ENCODE results near the gene CUX1.

CUX1 gene

DNA sequence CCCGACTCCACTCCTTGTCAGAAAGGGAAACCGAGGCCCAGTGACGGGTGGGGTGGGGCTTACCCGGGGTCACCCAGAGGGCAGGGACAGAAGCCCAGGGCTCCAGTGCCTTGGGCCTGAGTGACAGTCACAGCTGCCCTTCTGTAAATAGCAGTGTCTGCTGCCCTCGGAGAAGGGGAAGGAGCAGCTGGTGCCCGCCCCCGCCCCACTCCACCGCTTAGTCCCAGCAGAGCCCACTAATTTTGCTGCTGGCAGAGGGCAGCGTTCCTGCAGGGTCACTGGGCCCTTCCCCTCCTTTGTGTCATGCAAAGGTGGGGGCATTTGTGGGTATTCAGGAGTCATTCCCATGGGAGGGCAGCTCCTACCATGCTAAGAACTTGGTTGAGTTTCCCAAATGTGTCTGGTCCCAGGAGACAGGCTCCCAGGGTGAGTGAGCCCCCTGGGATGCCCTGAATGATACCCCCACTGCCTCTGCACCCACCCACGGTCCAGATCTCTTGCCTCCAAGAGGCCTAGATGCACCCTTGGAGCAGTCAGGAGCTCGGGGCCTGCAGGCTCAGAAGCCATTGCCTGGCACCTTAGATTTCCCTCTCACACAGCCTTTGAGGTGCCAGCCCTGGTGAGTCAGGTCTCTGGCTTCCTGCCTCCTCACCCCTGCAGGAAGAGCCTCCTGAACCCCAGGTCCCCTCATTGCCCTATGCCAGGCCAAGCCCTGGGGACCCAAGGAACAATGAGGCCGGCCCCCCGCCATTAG, 486.4 kb downstream of the CUX1 start:
- Mint-ChIP-seq H3K27ac (peak overlapping the region; percentile 35), H3K9me3 (no peaks in the 10 kb centered on the region), H3K4me3 (no peak overlapping the region), H3K27me3 (no peaks in the 10 kb centered on the region), H3K4me1 (ENCODE audit: low read depth) (peaks cover 70% of the 10 kb centered on the region), H3K36me3 (ENCODE audit: low read depth) (peaks cover 51% of the 10 kb centered on the region)
- intact Hi-C loops (cut with micrococcal nuclease): no loop called here

DNA sequence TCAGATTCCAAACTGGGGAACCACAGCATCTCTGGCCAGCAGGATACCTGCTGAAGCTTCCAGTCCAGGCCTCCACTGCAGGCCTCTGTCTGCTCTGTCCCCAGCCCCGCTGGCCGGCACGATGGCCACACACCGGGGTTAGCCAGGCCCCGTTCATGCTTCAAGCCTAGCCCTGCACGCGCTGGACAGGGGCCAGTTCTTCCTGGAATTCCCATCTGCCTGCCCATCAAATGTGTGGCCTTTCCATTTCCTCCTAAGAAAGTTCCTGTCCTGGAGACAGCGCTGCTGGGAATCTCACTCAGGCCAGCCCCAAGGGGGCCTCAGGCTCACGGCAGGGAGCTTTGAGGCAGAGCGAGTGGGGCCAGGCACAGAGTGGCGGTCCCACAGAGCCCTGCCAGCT, 487.2 kb downstream of the CUX1 start:
- H3K4me1 Mint-ChIP-seq (ENCODE audit: low read depth): peaks cover 63% of the 10 kb centered on the region
- H3K4me3 Mint-ChIP-seq: no peak overlapping the region
- intact Hi-C loops (cut with micrococcal nuclease): no loop called here
- H3K27me3 Mint-ChIP-seq: no peaks in the 10 kb centered on the region
- H3K36me3 Mint-ChIP-seq (ENCODE audit: low read depth): peaks cover 59% of the 10 kb centered on the region
- H3K9me3 Mint-ChIP-seq: no peaks in the 10 kb centered on the region
- H3K27ac Mint-ChIP-seq: peak overlapping the region; percentile 12

DNA sequence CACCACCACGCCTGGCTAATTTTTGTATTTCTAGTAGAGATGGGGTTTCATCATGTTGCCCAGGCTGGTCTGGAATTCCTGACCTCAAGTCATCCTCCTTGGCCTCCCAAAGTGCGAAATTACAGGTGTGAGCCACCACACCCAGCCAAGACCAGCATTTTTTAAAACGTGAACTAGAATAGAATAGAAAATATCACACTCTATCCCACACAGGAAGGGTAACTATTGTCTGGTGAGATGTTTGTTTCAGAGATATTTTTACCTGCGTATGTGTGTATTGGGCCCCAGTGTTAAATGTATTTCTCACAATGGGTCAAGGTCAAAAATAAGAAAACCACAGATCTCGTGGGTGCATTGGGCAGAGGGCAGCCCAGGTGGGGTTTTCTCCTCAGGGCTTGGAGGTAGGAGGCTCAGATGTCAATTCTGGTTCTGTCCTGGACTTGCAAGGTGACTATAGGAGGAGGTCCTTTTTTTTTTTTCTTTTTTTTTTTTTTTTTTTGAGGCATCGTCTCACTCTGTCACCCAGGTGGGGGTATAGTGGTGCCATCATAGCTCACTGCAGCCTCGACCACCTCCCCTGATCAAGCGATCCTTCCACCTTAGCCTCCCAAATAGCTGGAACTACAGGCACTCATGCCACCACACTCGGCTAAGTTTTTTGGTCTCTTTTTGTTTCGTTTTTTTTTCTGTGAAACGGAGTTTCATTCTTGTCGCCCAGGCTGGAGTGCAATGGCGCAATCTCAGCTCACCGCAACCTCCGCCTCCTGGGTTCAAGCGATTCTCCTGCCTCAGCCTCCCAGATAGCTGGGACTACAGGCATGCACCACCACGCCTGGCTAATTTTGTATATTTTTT, 488.2 kb downstream of the CUX1 start:
- H3K9me3 Mint-ChIP-seq: no peaks in the 10 kb centered on the region
- peaks cover 57% of the 10 kb centered on the region for H3K4me1 Mint-ChIP-seq (ENCODE audit: low read depth)
- H3K4me3 Mint-ChIP-seq: no peak overlapping the region
- peaks cover 63% of the 10 kb centered on the region for H3K36me3 Mint-ChIP-seq (ENCODE audit: low read depth)
- H3K27me3 Mint-ChIP-seq: no peaks in the 10 kb centered on the region
- intact Hi-C loops (cut with micrococcal nuclease): no loop called here
- peak overlapping the region; percentile 12 for H3K27ac Mint-ChIP-seq

- peaks cover 57% of the 10 kb centered on the region for H3K4me1 Mint-ChIP-seq (ENCODE audit: low read depth)
- peaks cover 64% of the 10 kb centered on the region for H3K36me3 Mint-ChIP-seq (ENCODE audit: low read depth)
- H3K27ac Mint-ChIP-seq: peak overlapping the region; percentile 78
- H3K4me3 Mint-ChIP-seq: peak overlapping the region; percentile 26
- intact Hi-C loops (cut with micrococcal nuclease): no loop called here
- no peaks in the 10 kb centered on the region for H3K27me3 Mint-ChIP-seq
- no peaks in the 10 kb centered on the region for H3K9me3 Mint-ChIP-seq
These were observed 489.7 kb downstream of the CUX1 start for GRCh38 chr7:102306916-102307677.

DNA sequence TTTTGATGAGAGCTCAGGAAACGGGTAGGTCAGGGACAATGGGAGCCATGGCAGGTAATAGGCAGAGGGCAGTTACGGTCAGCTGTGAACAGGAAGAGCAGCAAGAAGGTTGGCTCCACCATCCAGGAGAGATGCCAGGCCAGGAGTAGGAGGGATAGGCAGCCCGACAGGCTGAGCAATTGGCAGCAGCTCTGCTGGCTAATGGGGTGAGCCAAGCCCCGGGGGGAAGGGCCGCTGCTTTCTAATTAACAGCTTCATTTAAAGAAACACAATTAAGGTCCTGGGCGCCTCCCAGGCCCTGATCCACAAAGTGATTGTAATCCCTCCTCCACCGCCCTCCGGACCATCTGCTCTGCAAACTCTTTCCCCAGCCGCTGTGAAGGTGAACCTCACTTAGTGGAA, 493.0 kb downstream of the CUX1 start:
- intact Hi-C loops (cut with micrococcal nuclease): no loop called here
- Mint-ChIP-seq H3K27ac (no peak overlapping the region), H3K9me3 (no peaks in the 10 kb centered on the region), H3K27me3 (no peaks in the 10 kb centered on the region), H3K36me3 (ENCODE audit: low read depth) (peaks cover 77% of the 10 kb centered on the region), H3K4me1 (ENCODE audit: low read depth) (peaks cover 29% of the 10 kb centered on the region), H3K4me3 (no peak overlapping the region)

GRCh38 chr7:102312317-102312716, 494.9 kb downstream of the CUX1 start:
- intact Hi-C loops (cut with micrococcal nuclease): no loop called here
- no peak overlapping the region for H3K4me3 Mint-ChIP-seq
- H3K36me3 Mint-ChIP-seq (ENCODE audit: low read depth): peaks cover 93% of the 10 kb centered on the region
- H3K4me1 Mint-ChIP-seq (ENCODE audit: low read depth): peaks cover 10% of the 10 kb centered on the region
- no peaks in the 10 kb centered on the region for H3K27me3 Mint-ChIP-seq
- no peaks in the 10 kb centered on the region for H3K9me3 Mint-ChIP-seq
- no peak overlapping the region for H3K27ac Mint-ChIP-seq

DNA sequence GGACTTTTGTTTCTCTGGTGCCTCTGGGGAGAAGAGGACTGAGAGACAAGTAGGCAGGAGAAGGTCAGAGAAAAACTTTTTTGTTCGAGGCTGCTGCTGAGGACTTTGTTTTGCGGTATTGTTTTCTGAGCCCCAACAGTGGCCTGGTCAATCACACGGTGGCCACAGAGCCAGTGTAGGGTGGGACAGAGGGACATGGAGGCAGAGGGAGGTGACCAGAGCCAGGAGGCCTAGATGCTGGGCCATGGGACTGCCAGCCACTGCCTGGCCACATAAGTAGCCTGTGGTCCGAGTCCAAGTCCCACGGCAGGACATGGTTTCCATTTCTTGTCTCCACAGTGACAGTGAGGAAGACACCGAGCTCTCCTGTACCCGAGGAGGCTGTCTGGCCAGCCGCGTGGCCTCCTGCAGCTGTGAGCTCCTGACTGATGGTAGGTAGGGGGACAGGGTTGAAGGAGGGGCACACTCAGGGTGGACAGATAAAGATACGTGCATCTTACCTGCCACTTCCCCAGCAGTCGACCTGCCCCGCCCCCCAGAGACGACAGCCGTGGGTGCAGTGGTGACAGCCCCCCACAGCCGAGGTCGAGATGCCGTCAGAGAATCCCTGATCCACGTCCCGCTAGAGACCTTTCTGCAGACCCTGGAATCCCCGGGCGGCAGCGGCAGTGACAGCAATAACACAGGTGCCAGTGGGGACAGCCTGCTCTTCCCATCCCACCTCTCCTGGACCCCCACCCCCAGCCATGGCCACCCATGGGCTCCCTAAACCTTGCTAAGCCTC, 496.8 kb downstream of the CUX1 start:
- Mint-ChIP-seq H3K9me3 (no peaks in the 10 kb centered on the region), H3K36me3 (ENCODE audit: low read depth) (peaks cover 97% of the 10 kb centered on the region), H3K27me3 (no peaks in the 10 kb centered on the region), H3K27ac (no peak overlapping the region), H3K4me1 (ENCODE audit: low read depth) (no peaks in the 10 kb centered on the region), H3K4me3 (no peak overlapping the region)
- intact Hi-C loops (cut with micrococcal nuclease): no loop called here

DNA sequence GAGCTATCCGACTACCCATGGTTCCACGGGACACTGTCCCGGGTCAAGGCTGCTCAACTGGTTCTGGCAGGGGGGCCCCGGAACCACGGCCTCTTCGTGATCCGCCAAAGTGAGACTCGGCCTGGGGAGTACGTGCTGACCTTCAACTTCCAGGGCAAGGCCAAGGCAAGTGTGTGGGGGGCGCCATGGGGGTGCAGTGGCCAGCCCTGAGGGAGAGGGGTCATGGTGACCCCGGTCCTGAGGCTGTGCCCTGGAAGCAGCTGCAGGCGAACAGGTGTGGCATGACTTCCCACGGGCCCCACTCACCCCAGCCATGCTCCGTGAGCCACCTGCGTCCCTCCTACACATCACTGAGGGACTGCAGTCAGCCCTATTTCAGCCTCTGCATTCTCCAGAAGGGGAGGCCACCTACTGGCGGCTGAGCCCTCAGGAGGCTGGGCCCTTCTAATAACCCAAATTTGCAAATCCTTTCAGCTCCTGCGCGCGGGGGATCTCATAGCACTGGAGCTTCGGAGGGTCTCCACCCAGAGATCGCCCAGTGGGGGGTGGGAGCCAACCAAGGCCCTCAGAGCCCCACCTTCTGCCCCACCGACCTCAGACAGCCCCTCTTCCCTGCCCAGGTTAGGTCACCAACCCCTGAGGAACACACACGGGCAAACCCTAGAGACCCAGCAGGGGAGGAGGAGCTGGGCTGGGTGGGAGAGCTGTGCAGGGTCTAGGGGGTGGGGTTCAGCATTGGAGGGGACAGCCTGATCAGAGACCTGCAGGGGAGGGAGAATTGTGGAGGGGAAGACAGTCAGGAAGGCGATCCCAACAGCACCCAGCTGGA, 500.0 kb downstream of the CUX1 start:
- Mint-ChIP-seq H3K27ac (no peak overlapping the region), H3K9me3 (no peaks in the 10 kb centered on the region), H3K4me1 (ENCODE audit: low read depth) (peaks cover 5% of the 10 kb centered on the region), H3K36me3 (ENCODE audit: low read depth) (peaks cover 95% of the 10 kb centered on the region), H3K27me3 (no peaks in the 10 kb centered on the region), H3K4me3 (no peak overlapping the region)
- intact Hi-C loops (cut with micrococcal nuclease): no loop called here

DNA sequence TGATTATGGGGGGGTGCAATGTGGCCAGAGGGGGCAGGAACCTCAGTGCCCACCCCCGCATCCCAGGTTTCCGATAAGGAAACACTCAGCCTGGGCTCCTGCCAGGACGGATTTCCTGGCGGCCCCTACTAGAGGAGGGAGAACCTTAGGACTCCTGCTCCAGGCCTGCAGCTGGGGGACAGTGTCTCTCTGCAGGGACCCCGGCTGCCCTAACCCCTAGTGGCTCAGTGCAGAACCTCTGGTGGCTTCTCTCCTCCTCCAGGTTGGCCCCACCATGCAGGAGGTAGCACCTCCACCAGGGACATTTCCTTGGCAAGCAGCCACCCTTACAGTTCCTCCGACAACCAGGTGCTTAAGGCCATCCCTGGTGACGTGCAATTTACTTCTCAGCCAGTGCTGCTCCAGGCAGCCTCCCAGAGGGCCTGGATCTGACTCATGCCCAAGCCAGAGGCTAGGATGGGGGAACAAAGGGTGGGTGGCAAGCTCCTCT, 501.1 kb downstream of the CUX1 start:
- Mint-ChIP-seq H3K36me3 (ENCODE audit: low read depth) (peaks cover 89% of the 10 kb centered on the region), H3K9me3 (no peaks in the 10 kb centered on the region), H3K4me1 (ENCODE audit: low read depth) (peaks cover 5% of the 10 kb centered on the region), H3K27me3 (no peaks in the 10 kb centered on the region), H3K27ac (no peak overlapping the region), H3K4me3 (no peak overlapping the region)
- intact Hi-C loops (cut with micrococcal nuclease): no loop called here

GRCh38 chr7:102319671-102320070, 502.2 kb downstream of the CUX1 start:
- Mint-ChIP-seq H3K4me3 (no peak overlapping the region), H3K4me1 (ENCODE audit: low read depth) (peaks cover 5% of the 10 kb centered on the region), H3K27me3 (no peaks in the 10 kb centered on the region), H3K27ac (no peak overlapping the region), H3K9me3 (no peaks in the 10 kb centered on the region), H3K36me3 (ENCODE audit: low read depth) (peaks cover 78% of the 10 kb centered on the region)
- intact Hi-C loops (cut with micrococcal nuclease): no loop called here

GRCh38 chr7:102320181-102320580, 502.8 kb downstream of the CUX1 start:
- no peak overlapping the region for H3K4me3 Mint-ChIP-seq
- peaks cover 73% of the 10 kb centered on the region for H3K36me3 Mint-ChIP-seq (ENCODE audit: low read depth)
- H3K9me3 Mint-ChIP-seq: no peaks in the 10 kb centered on the region
- peaks cover 5% of the 10 kb centered on the region for H3K4me1 Mint-ChIP-seq (ENCODE audit: low read depth)
- intact Hi-C loops (cut with micrococcal nuclease): no loop called here
- no peaks in the 10 kb centered on the region for H3K27me3 Mint-ChIP-seq
- H3K27ac Mint-ChIP-seq: no peak overlapping the region

- intact Hi-C loops (cut with micrococcal nuclease): no loop called here
- Mint-ChIP-seq H3K4me3 (no peak overlapping the region), H3K9me3 (no peaks in the 10 kb centered on the region), H3K36me3 (ENCODE audit: low read depth) (peaks cover 67% of the 10 kb centered on the region), H3K27ac (no peak overlapping the region), H3K4me1 (ENCODE audit: low read depth) (peaks cover 5% of the 10 kb centered on the region), H3K27me3 (no peaks in the 10 kb centered on the region)
These were observed 503.4 kb downstream of the CUX1 start for GRCh38 chr7:102320601-102321350.
